GM15510 (cell line): ENCODE results near the gene RPS19BP1.

ENCODE experiments used
- POLR2A ChIP-seq: IDR thresholded peaks from 3 replicates; pipeline ENCODE4 v1.6.1; 2011; ENCODE audit warnings: borderline replicate concordance; ENCODE audit not compliant: insufficient read length; ENCODE audit errors: extremely low read depth

Gene RPS19BP1

GRCh38 chr22:39527481-39527961 lies 5.0 kb downstream of the RPS19BP1 start:
- no peak for TF ChIP-seq POLR2A

GRCh38 chr22:39526736-39527171 lies 5.8 kb downstream of the RPS19BP1 start:
- TF ChIP-seq POLR2A: peak; percentile 33

GRCh38 chr22:39525658-39525975 lies 6.9 kb downstream of the RPS19BP1 start:
- TF ChIP-seq POLR2A: peak; percentile 5

- TF ChIP-seq POLR2A: peak; percentile 13
Observed at GRCh38 chr22:39524753-39525657, 7.5 kb downstream of the RPS19BP1 start.

GRCh38 chr22:39524089-39524752 lies 8.3 kb downstream of the RPS19BP1 start:
- no peak for TF ChIP-seq POLR2A

GRCh38 chr22:39522567-39523300 lies 9.8 kb downstream of the RPS19BP1 start:
- no peak for TF ChIP-seq POLR2A

GRCh38 chr22:39520226-39521105 lies 12.1 kb downstream of the RPS19BP1 start, which contains the start of gene ATF4:
ATF4 (plus strand) TSS chr22:39520562; CDS start chr22:39521446, 884 bp downstream.
- TF ChIP-seq POLR2A: peak; percentile 99

GRCh38 chr22:39519681-39520225 lies 12.8 kb downstream of the RPS19BP1 start:
- peak; percentile 83 for TF ChIP-seq POLR2A

- no peak for TF ChIP-seq POLR2A
Observed at GRCh38 chr22:39518996-39519680, 13.4 kb downstream of the RPS19BP1 start.

- TF ChIP-seq POLR2A: no peak
Observed at GRCh38 chr22:39518144-39518786, 14.3 kb downstream of the RPS19BP1 start.

GRCh38 chr22:39517470-39517869 lies 15.1 kb downstream of the RPS19BP1 start:
- no peak for TF ChIP-seq POLR2A

GRCh38 chr22:39515266-39516050 lies 17.1 kb downstream of the RPS19BP1 start:
- no peak for TF ChIP-seq POLR2A
